Liver (tissue), 9 donors: ENCODE data around the gene PHEX. TPM values are rescaled to one million over a fixed set of nuclear protein-coding genes. Genes with fewer than 3 reads are reported as not detected.

ENCODE experiments used
- DNase-seq: peaks from one replicate; pipeline ENCODE4 v3.0.0-alpha.2; 2017; ENCODE audit warnings: low spot score
- H3K27ac ChIP-seq, 2 donors: one replicate each; pipeline ENCODE4 v1.7.0; 2013; ENCODE audit warnings: inconsistent platforms in 2 of 2, low read length in 2 of 2, control low read depth in 1 of 2, low read depth in 1 of 2, mild to moderate bottlenecking in 1 of 2
- H3K27me3 ChIP-seq, 4 donors: one replicate each; pipeline versions ENCODE4 v1.6.1 to v1.7.0; 2013; ENCODE audit warnings: low read length in 3 of 4, inconsistent platforms in 1 of 4, mild to moderate bottlenecking in 1 of 4, moderate library complexity in 1 of 4; ENCODE audit not compliant: control insufficient read depth in 4 of 4, insufficient read depth in 4 of 4
- H3K36me3 ChIP-seq, 4 donors: one replicate each; pipeline versions ENCODE4 v1.6.1 to v1.7.0; 2013; ENCODE audit warnings: low read length in 3 of 4, mild to moderate bottlenecking in 3 of 4, low read depth in 1 of 4, moderate library complexity in 1 of 4; ENCODE audit not compliant: control insufficient read depth in 4 of 4, insufficient read depth in 3 of 4
- H3K4me1 ChIP-seq, 4 donors: one replicate each; pipeline versions ENCODE4 v1.6.1 to v1.7.0; 2013; ENCODE audit warnings: low read length in 3 of 4, mild to moderate bottlenecking in 3 of 4, moderate library complexity in 1 of 4; ENCODE audit not compliant: control insufficient read depth in 4 of 4, insufficient read depth in 4 of 4
- H3K4me3 ChIP-seq, 3 donors: one replicate each; pipeline versions ENCODE4 v1.6.1 to v1.7.0; 2013; ENCODE audit warnings: low read length in 3 of 3, control low read depth in 1 of 3, low read depth in 1 of 3, mild to moderate bottlenecking in 1 of 3
- H3K9ac ChIP-seq, 2 donors: one replicate each; pipeline ENCODE4 v1.7.0; 2013; ENCODE audit warnings: low read length in 2 of 2, mild to moderate bottlenecking in 2 of 2, moderate library complexity in 2 of 2, control low read depth in 1 of 2, low read depth in 1 of 2
- H3K9me3 ChIP-seq, 4 donors: one replicate each; pipeline versions ENCODE4 v1.6.1 to v1.7.0; 2013; ENCODE audit warnings: low read length in 3 of 4; ENCODE audit not compliant: control insufficient read depth in 4 of 4
- ATF3 ChIP-seq: IDR thresholded peaks from 2 replicates; pipeline ENCODE4 v1.6.1; 2016; ENCODE audit warnings: antibody characterized with exemption
- CTCF ChIP-seq: fragments of 150-350 bp; IDR thresholded peaks from 2 replicates; pipeline ENCODE4 v1.5.1; 2017; ENCODE audit warnings: improper control_type of control experiment, low read depth, low read length; ENCODE audit not compliant: missing input control
- EGR1 ChIP-seq, 2 donors: IDR thresholded peaks; 2 replicates each; pipeline ENCODE4 v1.6.1; 2016 to 2018; ENCODE audit warnings: antibody characterized with exemption in 2 of 2, low read depth in 2 of 2
- FOXA1 ChIP-seq: IDR thresholded peaks from 2 replicates; pipeline ENCODE4 v1.6.1; 2016; ENCODE audit warnings: antibody characterized with exemption
- HNF4A ChIP-seq, 2 donors: conservative IDR thresholded peaks; 2 replicates each; pipeline ENCODE4 v1.6.1; 2016; ENCODE audit warnings: antibody characterized with exemption in 2 of 2, mild to moderate bottlenecking in 2 of 2
- HNF4G ChIP-seq: IDR thresholded peaks from 2 replicates; pipeline ENCODE4 v1.6.1; 2016; ENCODE audit warnings: antibody characterized with exemption
- JUND ChIP-seq, 2 donors: IDR thresholded peaks; 2 replicates each; pipeline ENCODE4 v1.6.1; 2016; ENCODE audit warnings: antibody characterized with exemption in 2 of 2
- MAX ChIP-seq: IDR thresholded peaks from 2 replicates; pipeline ENCODE4 v1.6.1; 2016; ENCODE audit warnings: antibody characterized with exemption
- NR2F2 ChIP-seq: IDR thresholded peaks from 2 replicates; pipeline ENCODE4 v1.6.1; 2016; ENCODE audit warnings: antibody characterized with exemption
- RAD21 ChIP-seq, 2 donors: IDR thresholded peaks; 2 replicates each; pipeline ENCODE4 v1.6.1; 2016; ENCODE audit warnings: antibody characterized with exemption in 2 of 2, mild to moderate bottlenecking in 2 of 2
- SP1 ChIP-seq: IDR thresholded peaks from 2 replicates; pipeline ENCODE4 v1.6.1; 2018; ENCODE audit warnings: antibody characterized with exemption, mild to moderate bottlenecking
- TAF1 ChIP-seq: conservative IDR thresholded peaks from 2 replicates; pipeline ENCODE4 v1.6.1; 2016; ENCODE audit warnings: antibody characterized with exemption, mild to moderate bottlenecking
- YY1 ChIP-seq: IDR thresholded peaks from 2 replicates; pipeline ENCODE4 v1.6.1; 2016; ENCODE audit warnings: antibody characterized with exemption, mild to moderate bottlenecking
- ZBTB33 ChIP-seq: IDR thresholded peaks from 2 replicates; pipeline ENCODE4 v1.6.1; 2016; ENCODE audit warnings: antibody characterized with exemption
- WGBS: extraction: QIAGEN DNeasy Blood & Tissue Kit; methylation state at CpG from one replicate; pipeline ENCODE4 v1.1.7; 2013; 5-methylcytosine and 5-hydroxymethylcytosine counted together
- polyA plus RNA-seq, 2 donors: library from polyadenylated mRNA; stranded (reverse) in 1 of 2; unstranded in 1 of 2; fragments of 200-250 nt in 1 of 2; fragments of >200 nt in 1 of 2; fragmentation: Nextera tagmentation in 1 of 2; extraction: Ambion mirVana in 1 of 2; gene quantifications; one replicate each; pipeline versions ENCODE4 v1.2.1 to v1.2.3, GENCODE V29; 2013 to 2015
- total RNA-seq, 2 donors: library from RNA; depleted of rRNA; stranded (reverse); fragments of >200 nt; gene quantifications; one replicate each; pipeline ENCODE4 v1.2.3, GENCODE V29; 2014
- donor health status: healthy.
- donor health status: healthy.
- donor health status: healthy.
- donor health status: healthy.
- donor health status: healthy.

PHEX gene
- total and polyA plus RNA-seq, 4 donors: 0.01 to 0.14 (median 0.08) TPM; not detected in 1

GRCh38 chrX:22039541-22039940 is 7.4 kb downstream of the PHEX start:
- DNase-seq: no peak
- Histone ChIP-seq H3K9me3 (no peaks in the 10 kb centered on the region), H3K36me3 (no peaks in the 10 kb centered on the region), H3K4me3 (no peak overlapping the region), H3K4me1 (no peaks in the 10 kb centered on the region), H3K27me3 (peaks cover 0 to 2% (median 0%) of the 10 kb centered on the region in 4 donors), H3K9ac (no peak overlapping the region), H3K27ac (no peak overlapping the region)
- 75% methylated on average over 6 of the region's 6 CpGs for WGBS
- TF ChIP-seq HNF4G: no peak
- TF ChIP-seq FOXA1: no peak
- TF ChIP-seq ATF3: no peak
- TF ChIP-seq EGR1 (IDR thresholded peaks at IDR 0.05; ENCODE audit: low read depth in 2 of 2): no peak
- TF ChIP-seq SP1: no peak
- TF ChIP-seq NR2F2: no peak
- no peak for TF ChIP-seq YY1
- TF ChIP-seq RAD21 (IDR thresholded peaks at IDR 0.05): no peak
- TF ChIP-seq TAF1: no peak
- TF ChIP-seq ZBTB33: no peak
- TF ChIP-seq CTCF: no peak
- TF ChIP-seq HNF4A (conservative IDR thresholded peaks at IDR 0.05): no peak
- TF ChIP-seq JUND (IDR thresholded peaks at IDR 0.05): no peak

GRCh38 chrX:22040184-22040583 is 8.1 kb downstream of the PHEX start:
- Histone ChIP-seq H3K9ac (no peak overlapping the region), H3K4me1 (no peaks in the 10 kb centered on the region), H3K27me3 (peaks cover 0 to 2% (median 0%) of the 10 kb centered on the region in 4 donors), H3K27ac (no peak overlapping the region), H3K36me3 (no peaks in the 10 kb centered on the region), H3K9me3 (no peaks in the 10 kb centered on the region), H3K4me3 (no peak overlapping the region)
- WGBS: 91% methylated on average over 2 of the region's 2 CpGs
- TF ChIP-seq JUND (IDR thresholded peaks at IDR 0.05) (no peak), CTCF (no peak), MAX (no peak), HNF4A (conservative IDR thresholded peaks at IDR 0.05) (no peak), YY1 (no peak), SP1 (no peak), ATF3 (no peak), RAD21 (IDR thresholded peaks at IDR 0.05) (no peak)
- DNase-seq: no peak
